ENCODE data around the gene ZIC4.

ZIC4 gene

DNA sequence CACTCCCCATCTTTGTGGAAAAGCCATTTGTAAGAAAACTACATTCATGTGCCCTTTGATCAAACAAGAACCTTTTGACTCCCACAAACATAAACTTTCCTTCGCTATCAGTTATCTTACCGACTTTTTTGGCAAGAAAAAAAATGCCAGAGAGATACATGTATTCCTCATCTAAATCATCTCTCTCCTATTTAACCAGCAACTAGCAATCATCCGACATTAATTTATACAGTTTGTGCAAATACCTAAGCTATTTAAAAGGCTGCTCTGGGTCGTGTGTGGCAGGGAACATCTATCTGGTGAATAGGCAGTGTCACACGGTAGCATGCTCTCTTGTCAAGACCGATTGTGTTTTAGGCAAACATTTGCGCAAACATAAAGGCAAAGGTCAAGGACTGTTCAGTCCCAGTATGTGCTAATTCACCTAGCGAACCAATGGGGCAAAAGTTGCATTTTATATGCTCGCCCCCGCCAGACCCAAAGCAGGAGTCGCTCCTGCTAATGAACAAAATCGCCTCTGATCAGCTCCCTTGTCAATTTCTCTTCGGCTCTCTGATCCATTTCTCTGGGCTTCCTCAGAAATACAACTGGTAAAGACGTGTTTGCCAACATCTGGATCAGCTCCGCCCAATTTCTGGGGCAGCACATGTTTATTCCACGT lies 37.7 kb downstream of the ZIC4 start:
- DNase-seq = no peak

DNA sequence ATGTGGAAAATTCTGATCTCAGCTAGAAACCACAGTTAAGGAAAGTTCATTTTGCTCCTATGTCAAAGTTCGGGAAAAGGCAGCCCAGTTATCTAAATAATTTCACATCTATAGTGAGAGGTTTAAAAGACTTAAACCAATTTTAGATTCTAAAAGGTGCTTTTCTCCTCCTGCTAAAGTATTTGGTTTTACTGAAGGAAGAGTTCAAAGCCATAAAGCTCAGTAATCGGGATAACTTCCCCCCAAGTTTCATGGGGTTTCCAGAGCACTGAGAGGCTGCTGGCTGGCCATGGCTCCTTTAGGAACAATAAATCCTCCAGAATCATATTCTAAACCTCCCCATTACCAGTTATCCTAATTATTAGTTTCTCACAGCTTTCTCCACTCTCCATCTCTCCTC lies 38.2 kb downstream of the ZIC4 start:
- no peak for DNase-seq

- DNase-seq = no peak
Measured at GRCh38 chr3:147367676-147368075, 38.7 kb downstream of the ZIC4 start.

DNA sequence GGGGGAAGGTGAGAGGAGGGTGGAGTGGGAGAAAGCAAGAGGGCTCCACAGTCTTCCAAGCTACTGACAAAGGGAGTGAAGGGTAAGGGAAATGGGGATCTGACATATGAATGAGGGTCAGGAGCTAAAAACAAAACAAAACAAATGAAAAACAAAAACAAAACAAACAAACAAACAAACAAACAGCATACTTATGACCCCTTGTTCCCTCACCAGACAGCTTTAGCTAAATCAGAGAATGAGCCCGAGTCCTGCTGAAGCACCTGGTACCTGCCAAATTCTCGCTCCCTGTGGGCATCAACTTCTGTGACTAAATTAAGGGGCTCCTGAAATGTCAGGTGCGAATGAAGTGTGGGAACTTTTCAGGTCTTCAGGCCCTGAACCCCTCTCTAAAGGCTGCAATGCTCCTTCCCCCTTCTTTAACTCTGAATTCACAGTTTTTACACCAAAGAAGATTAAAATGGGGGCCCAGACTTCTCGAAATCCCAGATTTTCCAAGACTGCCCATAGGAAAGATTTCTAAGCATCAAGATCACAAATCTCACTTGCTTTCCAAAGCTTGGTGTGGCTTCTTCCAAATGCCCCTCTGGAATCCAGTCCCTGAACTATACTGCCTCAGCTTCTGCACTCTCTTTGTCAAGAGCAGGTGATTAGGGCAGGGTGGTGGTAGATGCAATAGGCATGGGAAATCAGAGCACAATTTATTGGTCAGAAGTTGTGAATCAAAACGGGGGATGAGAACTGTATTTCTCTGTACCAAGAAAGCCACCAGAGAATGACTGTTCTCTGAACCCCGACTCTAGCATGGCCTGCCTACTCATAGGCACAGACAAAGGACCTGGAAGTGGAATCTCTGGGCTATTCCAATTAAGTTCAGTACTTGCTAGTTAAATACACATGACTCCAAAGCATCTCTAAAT lies 40.9 kb downstream of the ZIC4 start:
- DNase-seq = no peak

DNA sequence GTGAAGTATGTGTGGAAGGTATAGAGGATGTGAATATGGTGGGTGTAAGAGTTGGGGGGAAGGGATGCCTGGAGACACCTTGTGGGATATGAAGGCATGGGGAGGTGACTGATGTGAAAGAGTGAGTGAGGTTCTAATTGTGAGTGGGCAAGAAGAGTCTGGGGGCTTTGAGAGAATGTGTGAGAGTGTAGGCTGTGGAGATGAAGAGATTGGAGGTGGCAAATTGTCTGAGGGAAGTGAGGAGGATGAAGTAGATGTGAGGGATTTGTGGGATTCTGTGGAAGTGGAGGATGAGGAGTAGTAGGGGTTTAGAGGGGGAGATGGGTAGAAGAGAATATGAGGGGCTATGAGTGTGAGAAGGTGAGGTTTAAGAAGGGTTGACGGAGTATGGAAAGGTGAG lies 41.6 kb downstream of the ZIC4 start:
- no peak for DNase-seq

GRCh38 chr3:147361454-147362420 lies 44.6 kb downstream of the ZIC4 start:
- no peak for DNase-seq

DNA sequence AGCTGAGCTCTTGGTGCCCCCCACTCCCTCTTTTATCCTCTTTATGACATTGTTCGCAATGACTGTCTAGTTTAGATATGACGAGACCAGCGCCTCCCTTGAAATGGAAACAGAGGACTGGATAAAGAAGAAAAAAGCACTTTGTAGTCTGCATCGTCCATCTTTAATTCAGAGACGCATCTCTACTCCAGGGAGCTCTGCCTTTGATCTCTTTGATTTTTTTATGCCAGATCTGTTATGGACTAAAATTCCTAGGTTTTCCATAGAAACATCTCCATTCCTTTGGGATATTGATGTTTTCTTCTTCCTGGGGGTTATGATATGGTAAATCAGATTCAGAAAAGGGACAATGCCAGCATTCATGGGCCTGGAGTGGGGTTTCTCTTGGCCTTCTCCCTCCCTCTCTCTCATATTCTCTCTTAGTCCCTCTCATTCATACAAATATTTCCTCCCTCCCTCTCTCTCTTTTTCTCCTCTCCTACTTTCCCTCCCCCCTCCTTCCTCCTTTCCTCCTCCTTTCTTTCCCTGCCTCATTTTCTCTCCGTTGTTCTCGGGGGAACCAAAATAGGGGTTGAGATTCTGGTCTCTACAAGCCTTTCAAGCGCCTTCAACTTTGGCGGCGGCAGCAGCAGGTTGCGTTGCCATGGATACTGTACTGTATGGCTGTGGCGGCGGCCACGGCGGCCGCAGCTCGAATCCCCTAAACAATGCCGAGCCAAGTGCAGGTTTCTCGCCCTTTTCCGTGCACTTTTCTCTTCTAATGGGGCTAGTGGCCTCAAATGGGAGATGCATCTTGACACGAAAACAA lies 45.5 kb downstream of the ZIC4 start:
- no peak for DNase-seq

- no peak for DNase-seq
Measured at GRCh38 chr3:147360051-147360439, 46.3 kb downstream of the ZIC4 start.

DNA sequence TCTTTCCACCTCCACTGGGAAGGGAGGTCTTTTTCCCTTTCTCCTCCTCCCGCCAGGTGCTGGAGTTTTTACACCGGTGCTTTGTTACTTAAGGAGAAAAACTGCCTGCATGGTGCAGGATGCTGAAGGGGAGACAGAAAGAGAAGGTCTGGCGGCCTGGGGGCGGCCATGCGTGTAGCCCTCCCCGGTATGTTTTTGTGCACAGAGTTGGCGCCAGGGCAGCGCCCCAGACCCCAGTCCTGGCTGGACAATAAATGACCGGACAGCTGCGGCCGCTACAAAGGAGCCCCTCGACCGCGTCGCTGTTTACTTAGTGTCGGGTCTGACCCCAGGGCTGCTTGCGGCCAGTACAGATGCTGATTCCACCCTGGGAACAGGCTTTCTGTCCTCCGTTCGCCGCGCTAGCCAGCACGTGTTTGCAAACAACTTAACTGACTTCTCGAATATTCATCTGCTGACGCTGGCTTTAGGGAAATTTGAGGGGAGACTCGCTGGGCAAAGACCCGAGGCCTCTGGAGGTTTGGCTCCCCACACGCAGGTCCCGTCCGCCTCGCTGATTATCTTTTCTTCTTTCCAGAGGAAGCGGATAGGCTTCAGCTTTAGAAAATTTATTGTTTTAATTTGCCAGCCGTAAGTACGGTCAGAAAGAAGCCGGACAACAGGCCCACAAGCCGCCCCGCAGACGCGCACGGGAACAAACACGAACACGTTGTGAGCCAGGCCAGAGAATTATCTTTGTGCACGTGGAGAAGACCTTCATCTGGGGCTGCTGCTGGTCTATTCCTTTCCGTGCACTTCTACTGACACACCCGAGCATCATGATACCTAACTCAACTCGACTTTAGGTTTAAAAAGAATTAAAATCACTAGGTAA lies 46.9 kb downstream of the ZIC4 start:
- no peak for DNase-seq

DNA sequence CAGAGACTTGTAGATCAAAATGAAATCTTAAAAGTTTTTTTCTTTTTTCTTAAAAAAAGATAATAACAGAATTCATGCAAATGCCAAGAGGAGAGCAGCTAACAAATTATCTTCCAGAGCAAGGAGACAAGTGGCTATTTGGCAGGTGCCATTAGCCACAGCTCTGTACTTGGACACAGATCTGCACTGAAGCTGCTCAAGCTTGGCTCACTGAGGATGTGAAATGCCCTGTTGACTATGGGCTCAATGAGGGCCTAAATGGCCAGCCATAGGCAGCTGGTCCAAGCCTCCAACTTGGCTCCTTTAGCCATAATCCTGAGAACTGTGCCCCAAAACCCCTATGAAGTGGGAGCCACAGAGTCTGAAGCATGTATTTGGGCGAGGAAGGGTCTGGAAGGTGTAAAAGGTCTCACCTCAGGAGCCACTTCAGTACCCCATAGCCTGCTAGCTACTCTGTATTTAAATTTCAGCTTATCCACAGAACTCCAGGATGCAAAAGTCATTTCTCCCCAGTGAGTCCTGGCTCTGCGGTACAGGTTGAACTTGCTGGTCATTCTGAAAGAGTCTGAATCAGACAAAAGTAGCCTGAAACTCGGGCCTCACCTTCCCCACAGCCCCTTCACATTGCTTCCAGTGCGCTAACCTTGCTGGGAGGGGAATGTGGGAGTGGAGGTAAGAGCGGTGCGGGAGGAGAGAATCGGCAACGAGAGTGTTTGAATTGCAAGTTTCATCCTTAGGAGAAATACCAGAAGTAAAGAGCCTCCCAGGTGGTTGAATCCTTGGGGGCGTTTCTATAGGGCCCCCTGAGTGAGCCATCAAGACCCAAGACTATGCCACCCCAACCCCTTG lies 48.0 kb downstream of the ZIC4 start:
- DNase-seq = no peak

DNA sequence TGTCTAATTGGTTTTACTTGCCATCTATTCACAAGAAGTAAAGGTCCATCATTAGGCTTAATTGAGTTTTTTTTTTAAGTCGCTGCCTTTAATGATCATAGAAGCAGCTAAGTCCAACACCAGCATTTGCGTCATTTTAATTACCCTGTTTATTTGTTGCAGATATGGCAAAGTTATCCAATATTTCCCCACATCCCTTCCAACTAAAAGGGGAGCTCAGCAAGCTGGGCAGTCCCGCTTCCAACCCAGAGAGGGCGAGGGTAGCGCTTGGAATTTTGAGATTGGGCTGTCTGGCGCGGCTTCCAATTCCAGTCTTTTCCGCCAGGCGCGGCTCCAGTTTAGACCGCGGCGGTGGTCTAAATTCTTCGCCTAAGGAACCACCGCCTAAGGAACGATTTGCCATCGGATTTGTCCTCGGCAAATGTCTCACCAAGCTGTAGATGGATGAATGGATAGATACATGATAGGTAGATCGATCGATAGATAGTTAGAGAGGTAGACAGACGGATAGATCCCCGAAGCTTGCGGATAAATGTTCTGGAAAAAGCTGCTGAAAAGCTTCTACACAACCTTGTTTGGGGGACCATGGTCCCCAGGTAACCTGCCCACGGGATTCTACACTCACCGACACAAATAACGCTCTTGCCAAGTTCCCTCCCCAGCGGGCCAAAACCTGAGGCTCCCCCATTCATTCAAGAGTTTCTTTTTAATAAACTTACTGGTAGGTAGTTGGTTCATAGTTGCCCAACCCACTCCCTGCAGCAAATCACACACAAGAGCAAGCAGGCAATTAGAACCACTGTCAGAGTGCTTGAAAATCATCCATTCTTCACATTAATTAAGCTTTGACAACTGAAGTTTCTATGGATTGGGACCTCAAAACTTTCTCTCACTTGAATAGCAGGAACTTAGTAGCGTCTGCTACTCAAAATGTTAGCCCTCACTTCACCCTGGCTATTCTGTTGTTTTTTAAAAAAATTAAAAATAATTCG lies 49.1 kb downstream of the ZIC4 start:
- no peak for DNase-seq

DNA sequence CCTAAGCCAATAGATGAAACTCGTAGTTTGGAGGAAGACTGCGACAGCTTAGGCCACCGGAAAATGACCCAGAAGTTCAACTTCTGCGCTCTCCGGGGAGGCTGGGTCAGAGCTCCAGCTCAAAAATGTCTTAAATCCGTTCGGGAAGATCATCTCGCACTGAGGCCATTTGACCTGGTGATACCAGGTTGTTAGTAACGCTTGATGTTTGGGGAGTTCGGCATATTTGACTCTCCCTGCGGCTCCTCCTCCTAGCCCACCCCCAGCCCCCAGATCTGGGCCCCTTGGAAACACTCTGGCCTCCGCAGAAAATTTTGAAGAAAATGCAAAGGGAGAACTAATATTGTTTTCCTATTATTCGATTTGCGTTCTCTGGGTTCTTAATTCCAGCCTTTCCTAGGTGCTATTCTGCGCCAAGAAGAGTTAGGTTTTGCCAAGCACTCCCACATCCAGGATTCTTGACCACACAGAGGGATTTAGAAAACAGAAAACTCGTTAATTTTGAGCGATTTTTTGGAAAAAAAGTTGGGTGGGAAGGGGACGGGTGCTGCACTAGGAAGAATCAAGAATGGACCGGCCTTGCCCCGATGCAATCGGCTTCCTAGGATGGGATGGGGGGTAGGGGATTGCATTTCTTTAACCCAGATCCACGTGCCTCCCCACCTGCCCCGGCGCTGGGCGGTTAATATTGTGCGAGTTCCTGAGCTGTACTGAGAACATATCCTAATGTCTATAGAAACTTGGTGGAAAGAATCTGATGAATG lies 50.0 kb downstream of the ZIC4 start:
- no peak for DNase-seq

GRCh38 chr3:147355753-147356090 lies 50.6 kb downstream of the ZIC4 start:
- no peak for DNase-seq

- DNase-seq = no peak
Measured at GRCh38 chr3:147355084-147355752, 51.1 kb downstream of the ZIC4 start.

DNA sequence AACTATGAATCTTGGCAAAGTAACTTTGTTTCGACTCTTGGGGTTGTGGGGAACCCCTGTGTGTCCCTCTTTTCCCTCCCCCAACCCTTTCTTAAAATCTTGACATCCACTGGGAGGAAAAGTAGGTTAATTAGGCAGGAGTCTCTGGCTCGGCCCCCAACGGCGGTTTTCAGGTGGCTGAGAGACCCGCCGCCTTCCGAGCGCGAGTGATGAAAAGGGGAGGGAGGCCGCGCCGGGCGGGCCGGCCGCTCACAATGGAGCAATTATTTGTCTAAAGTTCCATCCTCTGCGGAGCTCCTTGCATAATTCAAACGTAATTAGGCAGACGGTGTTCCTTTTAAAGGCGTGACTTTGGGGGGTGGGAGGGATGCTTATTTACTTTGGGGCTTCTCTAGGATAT lies 51.7 kb downstream of the ZIC4 start:
- no peak for DNase-seq

DNA sequence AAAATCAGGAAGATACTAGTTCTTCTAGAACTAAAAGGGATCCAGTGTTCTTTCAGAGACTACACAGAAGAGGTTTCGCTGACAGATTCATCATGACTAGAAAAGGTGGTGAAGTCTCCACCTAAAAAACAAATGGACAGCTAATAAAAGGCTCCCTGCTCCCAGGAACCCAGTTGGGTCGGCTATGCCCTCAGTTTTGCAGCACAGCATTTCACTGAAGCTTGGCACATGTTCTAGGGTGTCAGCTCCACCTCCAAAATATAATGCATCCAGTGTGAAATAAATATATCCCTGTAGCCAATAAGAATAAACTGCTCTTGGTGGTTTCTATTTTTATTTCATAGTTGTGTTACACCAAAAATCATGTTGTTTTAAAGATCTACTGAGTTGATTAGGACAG lies 55.0 kb downstream of the ZIC4 start:
- DNase-seq = no peak

GRCh38 chr3:147348976-147349375 lies 57.4 kb downstream of the ZIC4 start:
- DNase-seq = no peak

DNA sequence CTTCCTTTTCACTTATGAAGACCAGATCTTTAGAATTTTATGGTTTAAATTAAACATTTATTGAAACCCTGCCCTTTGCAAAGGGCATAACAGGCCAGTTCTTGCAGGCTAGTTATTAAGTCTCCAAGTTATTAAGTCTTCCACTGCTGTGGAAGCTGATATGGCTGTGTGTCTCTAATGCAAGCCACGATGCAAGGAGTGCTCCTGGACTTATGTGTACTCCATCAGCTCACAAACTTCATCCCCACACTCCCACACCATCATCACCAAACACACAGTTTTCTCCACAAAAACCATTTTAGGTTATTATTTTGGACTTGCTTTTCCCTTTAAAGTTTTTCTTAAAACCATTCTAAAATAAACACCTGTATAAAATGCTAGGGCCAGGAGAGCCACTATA lies 62.4 kb downstream of the ZIC4 start:
- DNase-seq = no peak

All from activated effector memory CD4-positive, alpha-beta T cell treated with Interleukin-2 at 50 U/mL for 16 hours (primary cell).